ENCODE data around the gene GLIS1.

GLIS1 gene

DNA sequence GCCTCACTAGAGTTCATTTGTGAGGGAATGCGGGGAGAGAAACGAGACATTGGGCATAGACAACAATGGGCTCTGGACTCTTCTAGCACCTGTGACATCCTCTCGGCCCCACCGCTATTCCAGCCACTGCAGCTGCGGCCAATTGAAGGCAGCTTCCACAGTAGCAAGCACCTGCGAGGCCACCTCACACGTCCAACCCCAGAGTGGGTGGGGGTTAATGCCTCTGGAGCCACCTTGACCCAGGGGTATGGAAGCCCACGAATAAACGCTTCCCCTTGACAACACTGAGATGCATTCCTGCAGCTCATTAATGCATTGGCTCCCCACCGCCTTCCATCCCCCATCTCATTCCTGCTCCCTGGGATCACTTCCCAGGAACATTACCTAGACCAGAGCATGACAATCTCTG, 104.4 kb downstream of the GLIS1 start:
- Histone ChIP-seq H3K9me3 (ENCODE audit: insufficient read depth, low read depth, low read length) (no peaks in the 10 kb centered on the region), H3K27me3 (ENCODE audit: insufficient read depth, low read length, poor library complexity, severe bottlenecking) (no peaks in the 10 kb centered on the region), H4K20me1 (ENCODE audit: insufficient read depth, low read length, poor library complexity, severe bottlenecking) (no peaks in the 10 kb centered on the region), H3K9ac (ENCODE audit: low read depth, low read length, poor library complexity, severe bottlenecking) (no peak overlapping the region), H3K4me2 (ENCODE audit: low read depth, low read length, poor library complexity, severe bottlenecking) (no peak overlapping the region), H3F3A (ENCODE audit: low read depth) (no peaks in the 10 kb centered on the region), H3K4me3 (ENCODE audit: low read length, poor library complexity, severe bottlenecking) (no peak overlapping the region), H3K4me1 (ENCODE audit: insufficient read depth, low read length, poor library complexity, severe bottlenecking) (peaks cover 14% of the 10 kb centered on the region), H3K79me2 (ENCODE audit: insufficient read depth, low read length) (no peaks in the 10 kb centered on the region), H3K36me3 (ENCODE audit: insufficient read depth, low read length) (no peaks in the 10 kb centered on the region), H2AFZ (ENCODE audit: low read length) (no peak overlapping the region), H3K9me2 (replicated peaks; ENCODE audit: low read depth, low read length) (no peaks in the 10 kb centered on the region)
- TF ChIP-seq, protein P1, sequence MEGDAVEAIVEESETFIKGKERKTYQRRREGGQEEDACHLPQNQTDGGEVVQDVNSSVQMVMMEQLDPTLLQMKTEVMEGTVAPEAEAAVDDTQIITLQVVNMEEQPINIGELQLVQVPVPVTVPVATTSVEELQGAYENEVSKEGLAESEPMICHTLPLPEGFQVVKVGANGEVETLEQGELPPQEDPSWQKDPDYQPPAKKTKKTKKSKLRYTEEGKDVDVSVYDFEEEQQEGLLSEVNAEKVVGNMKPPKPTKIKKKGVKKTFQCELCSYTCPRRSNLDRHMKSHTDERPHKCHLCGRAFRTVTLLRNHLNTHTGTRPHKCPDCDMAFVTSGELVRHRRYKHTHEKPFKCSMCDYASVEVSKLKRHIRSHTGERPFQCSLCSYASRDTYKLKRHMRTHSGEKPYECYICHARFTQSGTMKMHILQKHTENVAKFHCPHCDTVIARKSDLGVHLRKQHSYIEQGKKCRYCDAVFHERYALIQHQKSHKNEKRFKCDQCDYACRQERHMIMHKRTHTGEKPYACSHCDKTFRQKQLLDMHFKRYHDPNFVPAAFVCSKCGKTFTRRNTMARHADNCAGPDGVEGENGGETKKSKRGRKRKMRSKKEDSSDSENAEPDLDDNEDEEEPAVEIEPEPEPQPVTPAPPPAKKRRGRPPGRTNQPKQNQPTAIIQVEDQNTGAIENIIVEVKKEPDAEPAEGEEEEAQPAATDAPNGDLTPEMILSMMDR (conservative IDR thresholded peaks at IDR 0.05; ENCODE audit: low read length) = no peak
- TF ChIP-seq EZH2phosphoT487 (IDR thresholded peaks at IDR 0.05; ENCODE audit: borderline replicate concordance) = no peak

DNA sequence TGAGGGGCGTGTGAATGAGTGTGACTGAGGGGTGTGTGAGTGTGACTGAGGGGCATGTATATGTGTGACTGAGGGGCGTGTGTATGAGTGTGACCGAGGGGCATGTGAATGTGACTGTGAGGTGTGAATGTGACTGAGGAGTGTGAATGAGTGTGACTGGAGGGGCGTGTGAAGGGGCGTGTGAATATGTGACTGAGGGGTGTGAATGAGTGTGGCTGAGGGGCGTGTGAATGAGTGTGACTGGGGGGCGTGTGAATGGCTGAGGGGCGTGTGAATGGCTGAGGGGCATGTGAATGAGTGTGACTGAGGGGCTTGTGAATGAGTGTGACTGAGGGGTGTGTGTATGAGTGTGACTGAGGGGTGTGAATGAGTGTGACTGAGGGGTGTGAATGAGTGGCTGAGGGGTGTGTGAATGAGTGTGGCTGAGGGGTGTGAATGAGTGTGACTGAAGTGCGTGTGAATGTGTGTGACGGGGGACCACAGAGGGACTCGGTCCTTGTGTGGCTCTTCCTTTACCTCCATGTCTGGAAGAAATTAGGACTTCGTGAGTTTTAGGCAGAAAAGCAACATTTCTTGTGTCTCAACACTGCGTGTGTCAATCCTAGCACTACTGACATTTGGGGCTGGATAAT, 105.8 kb downstream of the GLIS1 start:
- Histone ChIP-seq H3K9ac (ENCODE audit: low read depth, low read length, poor library complexity, severe bottlenecking) (no peak overlapping the region), H3K9me3 (ENCODE audit: insufficient read depth, low read depth, low read length) (no peaks in the 10 kb centered on the region), H3K36me3 (ENCODE audit: insufficient read depth, low read length) (no peaks in the 10 kb centered on the region), H4K20me1 (ENCODE audit: insufficient read depth, low read length, poor library complexity, severe bottlenecking) (no peaks in the 10 kb centered on the region), H2AFZ (ENCODE audit: low read length) (no peak overlapping the region), H3K9me2 (replicated peaks; ENCODE audit: low read depth, low read length) (no peaks in the 10 kb centered on the region), H3F3A (ENCODE audit: low read depth) (no peaks in the 10 kb centered on the region), H3K4me3 (ENCODE audit: low read length, poor library complexity, severe bottlenecking) (no peak overlapping the region), H3K4me1 (ENCODE audit: insufficient read depth, low read length, poor library complexity, severe bottlenecking) (peaks cover 14% of the 10 kb centered on the region), H3K79me2 (ENCODE audit: insufficient read depth, low read length) (no peaks in the 10 kb centered on the region), H3K27me3 (ENCODE audit: insufficient read depth, low read length, poor library complexity, severe bottlenecking) (no peaks in the 10 kb centered on the region), H3K4me2 (ENCODE audit: low read depth, low read length, poor library complexity, severe bottlenecking) (no peak overlapping the region)
- no peak for TF ChIP-seq EZH2phosphoT487 (IDR thresholded peaks at IDR 0.05; ENCODE audit: borderline replicate concordance)

DNA sequence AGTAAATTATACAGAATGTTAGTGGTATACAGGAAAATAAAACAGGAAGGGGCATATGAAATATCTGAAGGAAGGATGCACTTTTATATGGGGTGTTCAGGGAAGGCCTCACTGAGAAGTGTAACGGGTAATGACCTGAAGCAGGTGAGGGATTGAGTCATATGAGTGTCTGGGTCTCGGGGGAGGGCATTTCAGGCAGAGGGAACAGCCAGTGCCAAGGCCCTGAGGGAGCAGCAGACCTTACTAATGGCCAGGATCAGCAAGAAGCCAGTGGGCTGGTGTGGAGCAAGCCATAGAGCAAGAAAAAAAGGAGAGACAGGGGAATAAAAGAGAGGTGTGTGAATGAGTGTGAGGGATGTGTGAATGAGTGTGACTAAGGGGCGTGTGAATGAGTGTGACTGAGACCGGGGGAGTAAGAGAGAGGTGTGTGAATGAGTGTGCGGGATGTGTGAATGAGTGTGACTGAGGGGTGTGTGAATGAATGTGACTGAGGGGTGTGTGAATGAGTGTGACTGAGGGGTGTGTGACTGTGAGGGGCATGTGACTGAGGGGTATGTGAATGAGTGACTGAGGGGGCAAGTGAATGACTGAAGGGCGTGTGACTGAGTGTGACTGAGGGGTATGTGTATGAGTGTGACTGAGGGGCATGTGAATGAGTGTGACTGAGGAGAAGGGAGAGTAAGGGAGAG, 107.2 kb downstream of the GLIS1 start:
- Histone ChIP-seq H3K4me3 (ENCODE audit: low read length, poor library complexity, severe bottlenecking) (no peak overlapping the region), H3K36me3 (ENCODE audit: insufficient read depth, low read length) (no peaks in the 10 kb centered on the region), H3K4me1 (ENCODE audit: insufficient read depth, low read length, poor library complexity, severe bottlenecking) (peaks cover 10% of the 10 kb centered on the region), H3K27me3 (ENCODE audit: insufficient read depth, low read length, poor library complexity, severe bottlenecking) (no peaks in the 10 kb centered on the region), H3K9me3 (ENCODE audit: insufficient read depth, low read depth, low read length) (no peaks in the 10 kb centered on the region), H3K9ac (ENCODE audit: low read depth, low read length, poor library complexity, severe bottlenecking) (peak overlapping the region; percentile 24), H3F3A (ENCODE audit: low read depth) (no peaks in the 10 kb centered on the region), H3K9me2 (replicated peaks; ENCODE audit: low read depth, low read length) (no peaks in the 10 kb centered on the region), H3K79me2 (ENCODE audit: insufficient read depth, low read length) (no peaks in the 10 kb centered on the region), H2AFZ (ENCODE audit: low read length) (peak overlapping the region; percentile 25; the same call in 1 of the 2 replicates), H4K20me1 (ENCODE audit: insufficient read depth, low read length, poor library complexity, severe bottlenecking) (no peaks in the 10 kb centered on the region), H3K4me2 (ENCODE audit: low read depth, low read length, poor library complexity, severe bottlenecking) (no peak overlapping the region)
- no peak for TF ChIP-seq EZH2phosphoT487 (IDR thresholded peaks at IDR 0.05; ENCODE audit: borderline replicate concordance)
- TF ChIP-seq, protein P1 (conservative IDR thresholded peaks at IDR 0.05; ENCODE audit: low read length) = no peak
